GM19240 (cell line): ENCODE data around the gene PNPLA1.

ENCODE experiments used
- DNase-seq: peaks from one replicate; pipeline ENCODE4 v3.0.0; 2011; ENCODE audit warnings: low spot score; ENCODE audit not compliant: insufficient read length

The PNPLA1 gene

DNA sequence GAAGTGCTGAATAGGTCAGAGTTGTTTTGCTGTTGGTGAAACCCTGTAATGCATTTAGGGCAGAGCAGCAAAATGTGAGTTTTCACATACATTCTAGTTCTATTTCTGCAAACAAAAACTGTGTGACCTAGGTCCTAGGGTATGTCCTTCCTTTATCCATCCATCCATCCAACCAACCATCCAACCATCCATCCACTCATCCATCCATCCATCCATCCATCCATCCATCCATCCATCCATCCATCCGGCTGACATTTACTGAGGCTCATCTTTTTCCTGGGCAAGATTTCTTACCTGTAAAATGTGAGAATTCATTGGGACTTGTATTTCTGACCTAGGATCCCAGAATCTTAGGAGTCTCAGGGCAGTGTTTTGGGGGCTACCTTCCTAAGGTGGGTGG lies 14.5 kb downstream of the PNPLA1 start:
- no peak for DNase-seq

DNA sequence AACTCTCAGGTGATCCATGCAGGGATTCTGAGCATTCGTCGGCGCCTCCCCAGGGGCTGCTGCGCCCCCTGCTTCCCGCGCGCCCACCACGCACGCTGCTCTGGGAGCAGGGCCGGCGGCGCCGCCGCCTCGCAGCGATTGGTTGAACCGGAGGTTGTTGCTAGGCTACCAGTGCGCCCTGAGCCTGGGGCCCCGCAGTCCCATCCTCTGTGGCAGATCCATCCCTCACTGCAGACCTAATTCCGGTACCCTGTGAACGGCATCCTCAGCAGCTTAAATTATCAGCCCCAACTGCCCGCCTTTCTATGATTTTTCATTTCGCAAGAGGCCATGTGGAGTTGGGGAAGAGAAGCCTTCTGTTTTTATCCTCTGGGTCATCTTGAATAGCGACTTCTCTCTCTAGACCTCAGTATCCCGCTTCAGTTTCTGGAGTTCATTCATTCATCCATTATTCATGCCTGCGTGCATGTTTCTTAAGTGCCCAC lies 15.4 kb downstream of the PNPLA1 start:
- no peak for DNase-seq

DNA sequence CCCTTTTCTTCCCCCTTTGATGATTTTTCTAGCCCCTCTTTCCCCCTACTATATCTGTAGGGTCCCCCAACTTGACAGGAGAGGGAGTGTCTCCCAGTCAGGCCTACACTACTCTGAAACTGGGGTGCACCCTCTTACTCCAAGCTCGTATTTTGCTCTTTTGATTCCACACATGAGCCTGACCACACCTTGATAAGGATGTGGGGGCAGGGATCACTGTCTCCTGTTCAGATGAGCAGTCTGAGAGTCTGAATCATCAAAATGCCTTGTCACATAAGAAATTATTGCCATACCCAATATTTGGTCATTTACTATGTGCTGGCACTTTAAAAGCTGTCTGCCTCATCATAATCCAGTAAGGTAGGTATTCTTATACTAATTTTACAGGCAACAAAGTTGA lies 15.9 kb downstream of the PNPLA1 start:
- no peak for DNase-seq

DNA sequence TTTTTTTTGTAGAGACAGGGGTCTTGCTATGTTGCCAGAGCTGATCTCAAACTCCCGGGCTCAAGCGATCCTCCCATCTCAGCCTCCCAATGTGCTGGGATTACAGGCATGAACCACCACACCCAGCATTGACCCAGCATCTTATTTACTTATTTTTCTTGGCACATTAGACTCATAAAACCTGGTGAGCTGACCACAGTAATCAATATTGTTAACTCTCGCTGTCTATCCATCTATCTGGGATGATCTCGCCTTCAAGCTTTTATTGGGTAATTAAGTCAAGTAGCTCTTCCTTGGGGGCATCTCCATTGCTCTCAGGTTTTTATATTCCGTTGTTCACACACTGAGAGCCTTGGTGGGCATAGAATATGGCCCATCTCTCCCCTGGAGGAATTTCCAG lies 17.0 kb downstream of the PNPLA1 start:
- DNase-seq, result no peak

DNA sequence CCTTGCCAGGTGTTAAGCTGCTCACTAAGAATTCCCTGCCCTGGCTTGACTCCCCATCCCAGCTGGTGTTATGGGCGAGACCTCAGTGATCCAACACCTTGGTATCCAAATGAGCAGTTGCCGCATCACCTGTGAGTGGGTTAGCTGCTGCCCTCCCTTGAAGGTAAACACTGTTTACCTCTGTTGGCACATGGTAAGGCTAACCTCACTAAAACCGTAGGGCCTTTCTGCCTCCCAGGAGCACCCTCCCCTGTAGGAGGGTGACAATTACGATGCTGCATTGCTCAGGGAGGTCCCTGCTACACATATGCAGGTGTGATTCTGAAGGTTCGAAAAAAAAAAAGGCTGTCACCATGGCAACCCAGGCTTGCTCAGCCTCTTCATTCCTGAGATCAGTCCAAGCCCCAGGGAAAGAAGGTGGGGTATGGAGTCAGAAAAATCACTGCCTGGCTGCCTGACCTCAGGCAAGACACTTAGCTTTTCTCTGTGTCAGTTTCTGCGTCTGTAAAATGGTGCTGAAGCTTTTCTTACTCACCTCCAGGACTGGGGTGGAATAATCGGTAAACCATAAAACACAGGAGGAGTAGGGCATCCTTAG lies 19.5 kb downstream of the PNPLA1 start:
- no peak for DNase-seq

DNA sequence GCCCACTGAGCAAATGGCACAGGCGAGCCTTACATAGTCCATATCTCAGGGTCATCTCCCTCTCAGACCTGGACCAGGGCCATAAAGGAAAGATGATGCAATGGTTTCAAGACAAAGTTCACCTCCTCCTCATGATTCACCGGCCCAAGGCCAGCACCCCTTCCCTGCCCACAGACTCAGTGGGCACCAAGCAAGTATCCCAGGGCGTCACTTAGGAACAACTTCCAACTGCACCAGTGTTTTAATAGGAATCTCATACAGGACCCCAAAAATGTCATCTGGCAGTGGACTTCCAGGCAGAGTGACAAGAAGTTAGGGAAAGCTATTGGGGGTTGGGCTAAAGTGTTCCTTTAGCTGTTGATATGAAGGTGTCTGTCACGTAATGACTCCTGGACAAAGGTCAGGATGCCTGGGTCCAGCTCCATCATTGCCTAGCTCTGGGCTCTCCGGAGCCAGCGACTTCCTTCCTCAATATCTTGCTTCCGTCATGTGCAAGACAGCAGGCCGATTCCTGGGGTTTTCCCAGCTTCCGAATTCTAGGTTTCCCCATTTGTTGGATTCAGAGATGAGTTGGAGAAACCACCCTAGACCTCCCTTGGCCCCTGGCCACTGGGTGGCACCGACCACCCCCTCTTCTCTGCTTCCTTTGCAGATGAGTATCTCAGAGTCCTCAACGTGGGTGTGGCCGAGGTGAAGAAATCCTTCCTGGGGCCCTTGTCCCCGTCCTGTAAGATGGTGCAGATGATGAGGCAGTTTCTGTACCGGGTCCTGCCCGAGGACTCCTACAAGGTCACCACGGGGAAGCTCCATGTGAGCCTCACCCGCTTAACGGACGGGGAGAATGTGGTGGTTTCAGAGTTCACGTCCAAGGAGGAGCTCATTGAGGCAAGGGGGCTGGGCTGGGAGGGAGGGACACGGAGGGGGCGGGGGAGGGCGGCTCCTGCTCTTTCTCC lies 21.1 kb downstream of the PNPLA1 start:
- no peak for DNase-seq

DNA sequence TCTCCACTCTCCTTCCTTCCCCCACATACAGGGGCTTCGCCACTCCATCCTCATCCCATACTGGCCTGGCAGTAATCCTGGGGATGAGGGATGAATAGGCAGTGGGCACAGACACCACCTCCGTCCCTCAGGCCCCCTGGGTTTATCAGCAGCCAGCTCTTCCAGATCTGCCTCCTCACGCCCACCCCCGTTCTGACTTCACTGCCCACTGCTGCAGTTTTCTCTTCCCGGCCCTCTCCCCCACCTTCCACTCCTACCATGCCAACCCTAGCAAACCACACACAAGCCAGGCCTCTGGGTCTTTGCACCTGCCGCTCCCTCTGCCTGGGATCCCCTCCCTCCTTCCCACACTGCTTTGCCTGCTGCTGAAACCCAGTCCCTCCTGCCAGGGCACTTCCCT lies 22.3 kb downstream of the PNPLA1 start:
- no peak for DNase-seq

DNA sequence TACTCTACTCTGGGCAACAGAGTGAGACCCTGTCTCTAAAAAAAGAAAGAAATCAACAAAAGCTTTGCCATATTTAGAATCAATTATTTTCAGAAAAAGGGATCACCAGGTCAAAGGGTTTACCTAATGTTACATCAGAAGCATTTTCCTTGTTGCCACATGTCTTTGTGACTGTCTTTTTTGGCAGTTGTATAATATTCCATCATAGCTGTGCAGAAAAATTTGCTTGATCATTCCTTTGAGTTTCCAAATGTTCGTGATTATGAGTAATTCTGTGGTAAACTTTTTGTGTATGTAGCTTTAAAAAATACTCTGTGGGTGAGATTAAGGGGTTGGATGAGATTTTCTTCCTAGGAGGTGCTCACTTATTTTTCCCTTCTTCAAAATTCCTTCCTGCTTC lies 26.4 kb downstream of the PNPLA1 start:
- DNase-seq, result no peak

DNA sequence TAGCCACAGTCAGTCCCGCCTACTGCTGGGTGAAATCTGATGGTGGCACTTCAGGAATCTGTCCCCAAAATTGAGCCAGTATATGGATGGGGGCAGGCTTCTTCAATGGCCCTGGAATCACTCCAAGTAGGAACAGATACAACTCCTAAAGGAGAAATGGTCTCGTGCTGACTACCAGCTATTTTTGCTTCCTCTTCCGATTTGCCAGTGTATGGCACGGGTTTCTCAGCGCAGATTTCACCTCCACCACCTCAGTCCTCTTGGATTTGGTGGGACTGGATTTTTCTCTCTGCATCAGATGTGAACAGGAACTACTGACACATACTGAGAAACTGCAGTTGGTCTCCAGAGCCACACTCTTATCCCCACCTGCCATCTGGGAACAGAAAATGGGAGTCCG lies 27.2 kb downstream of the PNPLA1 start:
- DNase-seq, result no peak

DNA sequence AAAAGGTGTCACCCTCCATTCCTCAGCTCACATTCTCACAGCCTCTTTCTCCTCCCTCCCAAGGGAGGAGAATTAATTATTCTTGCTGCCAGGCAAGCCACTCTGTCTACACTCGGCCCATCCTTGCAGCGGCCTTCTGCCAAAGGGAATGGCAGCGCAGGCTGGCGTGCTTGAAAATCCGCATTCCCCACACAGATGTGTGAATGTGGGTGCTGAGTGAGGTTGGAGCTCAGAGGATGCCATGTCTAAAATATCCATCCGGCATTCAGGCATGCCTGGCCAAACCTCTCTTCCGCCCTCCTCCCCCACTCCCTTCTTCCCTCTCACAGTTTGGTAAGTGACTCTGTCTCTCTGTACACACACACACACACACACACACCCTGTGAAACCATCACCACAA lies 27.7 kb downstream of the PNPLA1 start:
- no peak for DNase-seq

DNA sequence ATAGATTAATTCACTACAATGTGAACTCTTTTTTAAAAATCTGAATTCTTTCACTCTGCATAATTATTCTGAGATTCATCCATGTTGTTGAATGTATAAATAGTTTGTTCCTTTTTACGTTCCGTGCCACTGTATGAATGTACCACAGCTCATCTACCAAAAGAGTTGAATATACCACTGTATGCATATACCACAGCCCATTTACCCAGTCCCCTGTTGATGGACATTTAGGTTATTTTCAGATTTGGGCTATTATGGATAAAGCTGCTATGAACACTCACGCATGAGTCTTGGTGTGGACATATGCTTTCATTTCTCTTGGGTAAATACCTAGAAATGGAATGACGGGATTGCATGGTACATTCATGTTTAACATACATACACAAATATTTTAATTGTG lies 28.2 kb downstream of the PNPLA1 start:
- DNase-seq, result no peak

DNA sequence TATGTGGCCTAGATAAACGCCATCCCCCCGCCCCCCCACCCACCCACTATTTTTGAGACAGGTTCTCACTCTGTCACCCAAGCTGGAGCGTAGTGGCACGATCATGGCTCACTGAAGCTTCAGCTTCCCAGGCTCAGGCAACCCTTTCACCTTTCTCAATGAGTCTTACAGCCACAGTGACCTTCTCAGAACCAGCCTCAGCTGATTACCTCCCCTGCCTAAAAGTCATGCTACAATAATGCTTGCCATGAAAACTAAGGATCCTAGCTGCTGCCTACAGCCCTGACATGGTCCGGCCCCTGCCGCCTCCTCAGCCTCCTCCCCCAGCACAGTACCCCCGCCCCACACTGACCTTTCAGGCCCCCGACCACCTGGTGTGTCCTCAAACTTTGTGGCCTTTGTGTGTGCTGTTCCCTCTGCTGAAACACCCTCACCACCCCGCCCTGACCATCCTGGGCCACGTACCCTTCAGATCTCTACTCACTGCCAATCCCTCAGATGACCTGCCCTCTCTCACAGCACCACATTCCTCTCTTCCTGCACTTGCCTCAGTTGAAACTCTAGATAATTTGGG lies 31.3 kb downstream of the PNPLA1 start:
- no peak for DNase-seq

DNA sequence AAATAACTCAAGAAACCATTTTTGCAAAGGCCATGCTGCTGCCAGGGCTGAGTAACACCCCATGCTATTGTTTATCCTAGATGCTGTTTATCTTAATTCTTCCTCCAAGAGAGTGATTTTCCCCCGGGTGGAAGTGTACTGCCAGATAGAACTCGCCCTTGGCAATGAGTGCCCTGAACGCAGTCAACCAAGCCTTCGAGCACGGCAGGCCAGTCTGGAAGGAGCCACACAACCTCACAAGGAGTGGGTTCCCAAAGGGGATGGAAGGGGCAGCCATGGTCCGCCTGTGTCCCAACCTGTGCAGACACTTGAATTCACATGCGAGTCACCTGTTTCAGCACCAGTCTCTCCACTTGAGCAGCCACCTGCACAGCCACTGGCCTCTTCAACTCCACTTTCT lies 31.9 kb downstream of the PNPLA1 start:
- no peak for DNase-seq

DNA sequence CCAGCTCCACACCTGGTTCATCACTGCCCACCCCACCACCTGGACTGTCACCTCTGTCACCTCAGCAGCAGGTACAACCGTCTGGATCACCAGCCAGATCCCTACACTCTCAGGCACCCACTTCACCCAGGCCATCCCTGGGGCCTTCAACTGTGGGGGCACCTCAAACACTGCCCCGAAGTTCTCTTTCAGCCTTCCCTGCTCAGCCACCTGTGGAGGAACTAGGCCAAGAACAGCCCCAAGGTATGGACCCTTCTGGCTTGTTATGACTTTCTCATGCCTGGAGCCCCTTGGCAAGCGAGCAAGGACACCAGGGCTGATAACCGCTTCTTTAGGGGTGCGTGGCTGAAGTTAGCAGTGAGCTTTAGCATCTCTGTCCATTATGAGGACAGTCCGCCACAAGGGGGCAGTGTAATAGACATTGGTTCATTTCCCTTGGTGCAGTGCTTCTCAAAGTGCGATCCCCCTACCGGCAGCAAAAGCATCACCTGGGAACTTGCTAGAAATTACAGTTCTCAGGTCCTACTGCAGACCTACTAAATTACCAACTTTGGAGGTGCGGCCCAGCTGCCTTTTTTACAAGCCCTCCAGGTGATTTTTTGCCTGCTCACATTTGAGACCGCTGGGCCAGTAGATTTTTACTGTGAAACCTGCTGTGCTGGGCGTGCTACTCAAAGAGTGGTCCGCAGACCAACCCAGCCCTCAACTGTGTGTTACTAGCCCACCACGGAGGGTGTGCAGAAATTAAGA lies 32.5 kb downstream of the PNPLA1 start:
- peak; percentile 77 for DNase-seq

DNA sequence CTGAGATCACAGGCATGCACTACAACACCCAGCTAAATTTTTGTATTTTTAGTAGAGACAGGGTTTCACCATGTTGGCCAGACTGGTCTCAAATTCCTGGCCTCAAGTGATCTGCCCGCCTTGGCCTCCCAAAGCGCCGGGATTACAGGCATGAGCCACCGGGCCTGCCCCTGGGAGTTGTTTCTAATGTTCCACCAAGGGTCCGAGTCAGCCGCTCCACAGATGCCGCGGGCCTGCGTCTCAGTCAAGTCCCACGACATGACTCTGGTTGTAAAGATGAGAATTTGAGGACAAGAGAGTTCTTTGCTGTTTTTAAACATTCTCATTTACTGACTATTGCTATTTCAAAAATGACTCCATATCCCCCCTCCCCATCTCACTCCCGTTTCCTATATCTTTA lies 36.0 kb downstream of the PNPLA1 start:
- DNase-seq, result no peak

DNA sequence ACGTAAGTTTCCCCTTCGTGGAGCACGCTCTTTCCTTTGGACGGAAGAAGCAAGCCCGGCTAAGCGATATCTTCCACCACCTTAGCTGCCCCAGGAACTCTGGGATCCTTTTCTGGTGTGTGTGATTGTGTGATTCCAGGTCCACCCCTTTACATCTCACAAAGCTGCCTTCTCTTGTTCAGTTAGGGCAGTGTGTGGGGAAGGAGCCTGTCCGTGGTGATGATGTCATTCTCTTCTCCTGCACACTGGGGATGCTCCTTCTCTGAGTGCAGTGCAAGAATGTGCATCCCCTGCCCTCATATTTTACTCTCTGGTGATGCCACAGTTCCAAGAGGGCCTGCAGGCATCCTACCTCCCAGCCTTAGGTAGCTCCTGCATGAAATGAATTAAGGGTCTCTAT lies 36.5 kb downstream of the PNPLA1 start:
- DNase-seq, result no peak

DNA sequence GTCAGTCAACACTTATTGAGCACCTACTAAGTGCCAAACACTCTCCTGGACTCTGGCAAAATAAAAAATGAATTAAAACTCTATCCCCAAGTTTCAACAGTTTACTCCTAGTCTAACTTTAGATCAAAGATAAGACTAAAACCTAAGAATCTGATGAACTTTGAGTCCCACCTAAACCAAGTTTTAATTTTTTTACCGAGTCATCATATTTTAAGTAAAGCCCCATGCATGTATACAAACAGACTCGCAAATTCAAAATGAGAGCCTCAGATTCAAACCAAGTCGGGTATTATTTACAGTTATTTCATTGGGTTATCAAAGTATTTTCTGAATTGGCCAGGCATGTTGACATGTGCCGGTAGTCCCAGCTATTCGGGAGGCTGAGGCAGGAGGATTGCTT lies 38.7 kb downstream of the PNPLA1 start:
- DNase-seq, result no peak

DNA sequence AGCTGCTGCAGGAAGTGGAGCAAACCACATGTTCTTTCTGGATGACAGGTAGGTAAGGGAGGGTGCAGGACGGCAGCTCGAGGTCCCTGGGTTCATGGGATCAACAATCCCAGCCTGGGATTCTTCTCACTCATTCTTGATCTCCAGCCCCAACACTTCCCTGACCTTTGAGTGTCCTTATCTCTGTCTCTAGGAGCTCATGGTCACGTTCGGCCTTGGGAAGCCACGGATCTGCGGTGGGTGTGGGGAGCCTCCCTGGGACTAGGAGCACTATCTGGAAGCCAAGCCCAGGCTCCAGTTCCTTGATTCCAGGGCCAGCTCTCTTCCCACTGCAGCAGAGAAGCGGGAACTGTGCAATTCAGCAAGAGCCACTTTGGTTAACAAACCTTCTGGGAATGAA lies 39.3 kb downstream of the PNPLA1 start:
- no peak for DNase-seq

DNA sequence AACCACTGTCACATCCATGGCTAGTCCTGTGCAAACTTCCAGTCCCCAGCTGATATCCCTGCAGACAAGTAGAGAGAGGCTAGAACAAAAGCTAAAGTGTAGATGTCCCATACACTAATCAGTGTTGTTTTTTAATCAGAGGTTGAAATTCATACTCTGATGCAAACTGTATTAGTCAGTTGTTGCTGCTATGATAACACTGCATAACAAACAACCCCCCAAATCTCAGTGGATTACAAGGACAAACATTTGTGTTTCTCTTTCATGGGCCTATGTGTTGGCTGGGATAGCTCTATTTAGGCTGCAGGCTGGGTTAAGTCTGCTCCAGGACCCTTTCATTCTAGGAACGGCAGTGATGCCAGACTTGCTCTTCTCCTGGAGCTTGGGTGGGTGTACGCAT lies 40.0 kb downstream of the PNPLA1 start:
- DNase-seq, result no peak

DNA sequence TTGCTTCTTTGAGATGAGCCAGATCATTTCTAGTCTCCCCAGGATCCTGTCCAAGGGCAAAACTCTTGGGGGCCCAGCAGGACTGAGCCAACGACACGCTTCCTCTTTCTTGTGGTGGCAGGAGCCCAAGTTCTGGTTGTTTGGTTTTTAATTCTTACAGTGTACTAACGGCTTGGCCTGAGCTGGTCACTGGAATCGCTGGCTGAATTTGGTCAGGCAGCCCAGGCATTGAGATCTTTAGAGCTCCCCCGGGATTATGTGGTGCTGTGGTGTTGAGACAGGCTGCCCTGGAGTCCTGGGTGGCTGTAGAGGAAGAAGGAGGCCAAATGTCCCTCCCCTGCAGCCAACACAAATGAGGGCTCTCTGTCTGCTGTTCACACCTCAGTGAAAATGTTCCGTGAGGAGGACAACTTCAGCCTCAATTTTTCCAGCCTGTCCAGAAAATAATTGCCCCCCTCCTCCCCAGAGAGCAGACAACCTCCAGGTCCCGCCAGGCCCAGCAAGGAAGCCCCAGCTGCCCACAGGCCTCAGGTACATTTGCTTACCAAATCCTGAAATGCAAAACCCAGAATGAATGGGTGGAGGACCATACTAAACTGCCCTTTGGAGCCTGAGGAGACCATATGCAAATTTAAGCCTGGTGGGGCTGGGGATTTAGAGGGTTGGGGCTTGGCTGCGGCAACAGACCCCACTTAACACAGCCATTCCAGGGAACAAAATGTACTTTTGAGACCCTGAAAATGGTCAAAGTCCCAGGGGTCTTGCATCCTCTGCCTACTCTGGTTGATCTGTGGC lies 43.2 kb downstream of the PNPLA1 start:
- peak; percentile 19 for DNase-seq

DNA sequence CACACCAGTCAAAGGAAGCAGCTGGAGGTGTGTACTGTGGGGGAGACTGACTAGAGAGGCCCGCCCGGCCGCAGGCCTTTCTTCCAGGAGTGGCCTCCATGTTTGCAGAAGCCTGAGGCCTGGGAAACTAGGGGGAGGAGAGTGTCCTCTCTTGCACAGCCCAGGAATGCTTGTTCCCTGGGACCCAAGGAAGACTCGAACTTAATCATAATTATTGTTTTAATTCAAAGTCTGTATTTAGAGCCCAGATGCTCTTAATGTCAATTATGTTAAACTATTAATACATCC lies 43.7 kb downstream of the PNPLA1 start:
- no peak for DNase-seq
